ENCODE data around the gene MFNG. TPM values are rescaled to one million over a fixed set of nuclear protein-coding genes. Genes with fewer than 3 reads are reported as not detected.

The MFNG gene
- total RNA-seq, 2 donors from 2014 or later = 170 to 245 TPM

GRCh38 chr22:37427711-37428635 lies 58.2 kb downstream of the MFNG start:
- Mint-ChIP-seq H3K27me3 (peaks cover 38% of the 10 kb centered on the region), H3K36me3 (ENCODE audit: low read depth) (peaks cover 4% of the 10 kb centered on the region), H3K4me3 (no peak overlapping the region), H3K4me1 (peaks cover 18% of the 10 kb centered on the region), H3K9me3 (no peaks in the 10 kb centered on the region), H3K27ac (no peak overlapping the region)
- ATAC-seq (replicated peaks) = no peak

DNA sequence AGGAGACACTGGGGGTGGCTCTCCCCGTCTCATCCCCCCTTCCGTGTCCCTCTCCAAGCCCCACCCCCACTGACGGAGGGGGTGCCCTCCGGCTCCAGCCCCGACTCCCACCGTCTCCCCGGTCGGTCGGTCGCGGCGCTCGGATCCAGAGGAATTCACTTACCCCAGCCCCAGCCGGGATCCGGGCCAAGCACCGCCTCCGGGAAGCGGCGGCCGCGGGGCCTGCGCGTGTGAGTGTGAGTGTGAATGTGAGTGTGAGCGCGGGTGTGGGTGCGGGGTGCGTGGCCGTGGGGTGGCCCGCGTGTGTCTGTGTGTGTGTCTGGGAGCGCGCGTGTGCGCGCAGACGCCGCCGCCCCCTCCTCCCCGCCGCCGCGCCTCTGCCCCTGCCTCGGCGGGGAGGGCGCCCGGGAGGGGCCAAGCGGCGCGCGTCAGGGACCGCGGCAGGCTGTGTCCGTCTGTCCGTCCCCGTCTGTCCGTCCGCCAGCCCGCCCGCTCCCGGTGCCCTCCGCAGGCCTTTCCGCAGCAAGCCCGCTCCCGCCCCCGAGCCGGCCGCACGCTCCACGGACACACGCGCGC lies 59.0 kb downstream of the MFNG start, which contains the start of gene ELFN2:
Gene ELFN2, minus strand, starts transcription at position 345 of the 576 bp plus-strand sequence. CDS start 51,945 bp downstream, outside the sequence.
- peak within 1 kb of the TSS; percentile 15 for H3K4me3 Mint-ChIP-seq
- no peak within 1 kb of the TSS for H3K27ac Mint-ChIP-seq
- H3K4me1 Mint-ChIP-seq = peaks cover 11% of the 10 kb centered on the region
- no peaks in the 10 kb centered on the region for H3K9me3 Mint-ChIP-seq
- H3K27me3 Mint-ChIP-seq = peaks cover 35% of the 10 kb centered on the region
- no peak for ATAC-seq (replicated peaks)
- H3K36me3 Mint-ChIP-seq (ENCODE audit: low read depth) = no peaks in the 10 kb centered on the region

DNA sequence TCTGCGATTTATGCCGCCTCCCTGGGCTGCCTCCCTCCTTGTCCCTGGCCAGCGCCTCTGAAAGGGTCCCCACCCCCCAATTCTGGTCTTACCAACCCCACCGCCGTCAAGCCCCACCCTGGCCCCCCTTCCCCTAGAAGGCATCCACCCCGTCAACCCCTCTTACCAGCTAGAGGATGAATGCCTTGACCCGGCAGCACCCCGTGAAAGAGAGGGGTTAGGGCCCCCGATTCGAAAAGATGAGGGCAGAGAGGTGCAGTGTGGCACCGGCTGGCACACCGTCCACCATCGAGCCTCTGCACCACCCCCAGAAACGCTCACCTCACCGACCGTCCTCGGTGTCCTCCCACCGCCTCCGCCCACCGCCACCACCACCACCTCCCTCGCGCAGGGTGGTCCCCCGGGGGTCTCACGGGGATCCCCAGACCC lies 59.5 kb downstream of the MFNG start:
- Mint-ChIP-seq H3K4me3 (peak overlapping the region; percentile 15), H3K27me3 (peaks cover 39% of the 10 kb centered on the region)
- no peak for ATAC-seq (replicated peaks)

DNA sequence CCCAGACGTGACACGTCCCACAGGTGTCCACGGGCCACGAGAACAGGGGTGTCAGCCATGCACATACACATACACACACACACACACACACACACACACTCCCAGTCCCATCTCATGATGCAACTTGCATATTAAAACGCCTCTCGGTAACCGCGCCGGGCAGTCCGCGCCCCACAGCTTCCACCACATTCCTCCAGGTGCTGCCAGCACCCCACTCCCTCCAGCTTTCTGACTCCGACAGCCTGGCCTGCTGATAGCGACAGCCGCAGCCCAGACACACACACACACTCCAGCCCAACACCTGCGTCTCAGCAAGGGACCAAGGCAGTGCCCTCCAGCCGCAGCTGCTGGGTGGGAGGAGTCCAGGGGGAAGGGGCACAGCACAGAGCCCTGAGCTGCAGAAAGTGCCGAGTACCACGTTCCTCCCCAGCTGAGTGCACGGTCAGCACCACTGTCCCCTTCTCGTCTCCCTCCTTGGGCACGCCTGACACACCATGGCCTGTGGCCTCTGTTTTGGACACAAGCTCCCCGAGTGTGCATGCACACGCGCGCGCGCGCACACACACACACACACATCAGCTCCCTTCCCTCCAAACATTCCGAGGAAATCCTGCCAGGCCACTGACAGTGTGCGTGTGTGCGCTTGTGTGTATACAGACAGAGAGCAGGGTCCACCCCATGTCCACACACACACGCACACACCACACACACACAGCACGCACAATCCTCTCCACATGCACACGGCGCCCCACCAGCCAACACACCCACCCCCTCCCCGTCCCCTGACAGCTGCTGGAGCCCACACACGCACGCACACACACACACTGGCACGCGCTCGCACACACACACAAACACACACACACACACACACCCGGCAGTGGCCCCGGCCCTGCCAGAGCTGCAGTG lies 60.1 kb downstream of the MFNG start:
- H3K27me3 Mint-ChIP-seq = peaks cover 43% of the 10 kb centered on the region

More for the DNA sequence above, 59.5 kb downstream of the MFNG start:
- Mint-ChIP-seq H3K4me1 (peaks cover 6% of the 10 kb centered on the region), H3K9me3 (no peaks in the 10 kb centered on the region), H3K36me3 (ENCODE audit: low read depth) (no peaks in the 10 kb centered on the region), H3K27ac (no peak overlapping the region)

DNA sequence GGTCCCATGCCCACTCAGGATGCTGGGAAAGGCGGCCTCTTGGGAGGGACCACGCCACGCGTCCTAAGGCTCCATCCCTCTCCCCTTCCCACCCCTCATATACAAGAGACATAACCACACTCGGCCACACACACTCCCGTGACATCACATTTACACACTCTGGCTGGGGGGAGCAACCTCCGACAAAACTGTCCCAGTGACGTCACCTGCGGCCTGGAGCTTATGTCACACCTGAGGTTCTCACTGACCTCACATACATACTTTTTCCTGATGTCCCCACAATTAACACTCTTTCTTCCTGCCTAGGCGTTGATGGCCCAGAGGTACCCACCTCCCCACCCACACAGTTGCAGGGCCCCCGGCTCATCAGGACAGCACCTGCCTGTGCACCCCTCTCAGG lies 60.8 kb downstream of the MFNG start:
- Mint-ChIP-seq H3K27me3 (peaks cover 42% of the 10 kb centered on the region), H3K27ac (no peak overlapping the region), H3K4me1 (peaks cover 4% of the 10 kb centered on the region), H3K9me3 (no peaks in the 10 kb centered on the region), H3K4me3 (no peak overlapping the region), H3K36me3 (ENCODE audit: low read depth) (no peaks in the 10 kb centered on the region)
- no peak for ATAC-seq (replicated peaks)

More for the DNA sequence above, 60.1 kb downstream of the MFNG start:
- ATAC-seq (replicated peaks) = no peak
- no peak overlapping the region for H3K27ac Mint-ChIP-seq
- no peaks in the 10 kb centered on the region for H3K4me1 Mint-ChIP-seq
- peak overlapping the region; percentile 15 for H3K4me3 Mint-ChIP-seq
- no peaks in the 10 kb centered on the region for H3K9me3 Mint-ChIP-seq
- no peaks in the 10 kb centered on the region for H3K36me3 Mint-ChIP-seq (ENCODE audit: low read depth)

DNA sequence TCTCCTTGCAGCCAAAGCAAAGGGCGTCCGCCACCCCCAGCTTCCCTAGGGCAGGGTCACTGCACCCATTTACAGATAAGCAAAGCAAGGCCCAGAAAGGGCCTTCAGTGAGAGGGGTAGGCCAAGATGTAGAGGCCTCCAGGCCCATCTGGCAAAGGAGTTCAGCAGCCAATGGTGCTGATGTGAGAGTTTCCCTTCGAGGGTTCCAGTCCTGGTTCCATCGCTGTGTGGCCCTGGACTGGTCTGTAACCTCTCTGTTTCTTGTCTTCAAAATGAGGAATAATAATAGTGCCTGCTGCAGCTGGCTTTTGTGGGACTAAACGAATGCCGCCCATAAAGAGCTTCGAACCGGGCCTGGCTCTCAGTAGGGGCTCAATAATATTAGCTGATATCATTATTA lies 62.9 kb downstream of the MFNG start:
- no peaks in the 10 kb centered on the region for H3K9me3 Mint-ChIP-seq
- H3K27ac Mint-ChIP-seq = no peak overlapping the region
- H3K36me3 Mint-ChIP-seq (ENCODE audit: low read depth) = no peaks in the 10 kb centered on the region
- no peak overlapping the region for H3K4me3 Mint-ChIP-seq
- H3K27me3 Mint-ChIP-seq = peaks cover 46% of the 10 kb centered on the region
- ATAC-seq (replicated peaks) = no peak
- H3K4me1 Mint-ChIP-seq = peaks cover 13% of the 10 kb centered on the region

- peaks cover 26% of the 10 kb centered on the region for H3K4me1 Mint-ChIP-seq
- peaks cover 57% of the 10 kb centered on the region for H3K27me3 Mint-ChIP-seq
- H3K9me3 Mint-ChIP-seq = no peaks in the 10 kb centered on the region
- no peak overlapping the region for H3K4me3 Mint-ChIP-seq
- ATAC-seq (replicated peaks) = no peak
- H3K27ac Mint-ChIP-seq = no peak overlapping the region
- H3K36me3 Mint-ChIP-seq (ENCODE audit: low read depth) = no peaks in the 10 kb centered on the region
Observed at GRCh38 chr22:37421468-37421877, 64.7 kb downstream of the MFNG start.

- H3K9me3 Mint-ChIP-seq = no peaks in the 10 kb centered on the region
- ATAC-seq (replicated peaks) = no peak
Observed at GRCh38 chr22:37420686-37421467, 65.3 kb downstream of the MFNG start.

DNA sequence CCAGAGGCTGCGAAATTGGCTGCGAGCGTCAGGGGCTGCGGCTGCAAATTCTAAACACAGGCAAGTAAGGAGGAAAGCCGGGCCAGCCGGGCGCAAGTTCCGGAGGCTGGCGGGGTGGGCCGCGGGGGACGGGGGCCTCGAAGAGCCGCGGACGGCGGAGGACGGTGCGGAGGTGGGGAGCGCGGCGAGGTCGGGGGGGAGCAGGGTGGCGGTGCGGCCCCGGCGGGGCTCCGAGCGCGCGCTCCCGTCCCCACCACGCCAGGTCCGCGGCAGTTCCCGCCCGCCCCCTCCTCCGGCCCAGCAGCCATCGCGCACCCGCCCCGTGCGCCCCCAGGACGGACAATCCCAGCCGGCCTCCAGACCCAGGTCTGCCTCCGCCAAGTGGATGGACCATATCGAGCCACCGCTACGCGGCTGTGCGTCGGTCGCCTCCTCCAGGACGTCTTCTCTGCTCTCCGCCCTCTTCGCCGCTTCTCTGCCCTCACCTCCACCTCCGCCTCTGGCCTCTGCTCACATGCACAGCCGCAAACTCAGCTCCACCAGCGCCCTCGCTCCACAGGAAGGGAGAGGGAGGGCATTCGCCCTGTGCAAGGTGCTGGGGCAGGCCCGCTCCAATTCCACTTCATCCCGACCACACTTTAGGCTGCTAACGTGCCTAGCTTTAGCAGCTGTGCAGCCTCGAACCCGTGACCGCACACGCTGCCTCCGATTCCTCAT lies 66.1 kb downstream of the MFNG start:
- H3K9me3 Mint-ChIP-seq = no peaks in the 10 kb centered on the region
- H3K27me3 Mint-ChIP-seq = peaks cover 45% of the 10 kb centered on the region
- peaks cover 26% of the 10 kb centered on the region for H3K4me1 Mint-ChIP-seq
- no peaks in the 10 kb centered on the region for H3K36me3 Mint-ChIP-seq (ENCODE audit: low read depth)
- peak; percentile 47 for ATAC-seq (replicated peaks)
- peak overlapping the region; percentile 79 for H3K4me3 Mint-ChIP-seq
- no peak overlapping the region for H3K27ac Mint-ChIP-seq

More at GRCh38 chr22:37420686-37421467, 65.3 kb downstream of the MFNG start:
- H3K27ac Mint-ChIP-seq = no peak overlapping the region
- peaks cover 26% of the 10 kb centered on the region for H3K4me1 Mint-ChIP-seq
- H3K27me3 Mint-ChIP-seq = peaks cover 51% of the 10 kb centered on the region
- H3K4me3 Mint-ChIP-seq = peak overlapping the region; percentile 79
- H3K36me3 Mint-ChIP-seq (ENCODE audit: low read depth) = no peaks in the 10 kb centered on the region

GRCh38 chr22:37419370-37419968 lies 66.7 kb downstream of the MFNG start:
- Mint-ChIP-seq H3K27me3 (peaks cover 45% of the 10 kb centered on the region), H3K27ac (no peak overlapping the region), H3K9me3 (no peaks in the 10 kb centered on the region), H3K4me3 (peak overlapping the region; percentile 67), H3K4me1 (peaks cover 26% of the 10 kb centered on the region), H3K36me3 (ENCODE audit: low read depth) (no peaks in the 10 kb centered on the region)
- ATAC-seq (replicated peaks) = peak; percentile 8
